ENCODE measurements around the gene ING5. TPM values are rescaled to one million over a fixed set of nuclear protein-coding genes. Genes with fewer than 3 reads are reported as not detected.

ING5 gene
- total RNA-seq, 1 experiment from 2014 or later = 45.9 TPM

- H3K4me2 ChIP-seq (ENCODE audit: low read length) = peak overlapping the region; percentile 85
- intact Hi-C loops (cut with micrococcal nuclease) = no loop called here
- H3K9me3 ChIP-seq (ENCODE audit: control insufficient read depth in 1 of 2, insufficient read depth in 1 of 2, low read depth in 1 of 2, low read length in 2 of 2) = peaks cover 0 to 3% of the 10 kb centered on the region in 2 experiments; a peak in 1 of 4 replicates
- POLR2A ChIA-PET = no interaction called here
- RAD21 ChIA-PET (ENCODE audit: low non-redundant PET in 1 of 2, low total read pairs in 2 of 2, uncharacterized antibody in 2 of 2, unreplicated experiment in 2 of 2) = no interaction called here
- DNase-seq (ENCODE audit: low read depth, low spot score) = no peak
- TF ChIP-seq SP1 (IDR thresholded peaks at IDR 0.05; ENCODE audit: low read depth) (no peak), CBX3 (IDR thresholded peaks at IDR 0.05; ENCODE audit: low read depth) (no peak), ZFX (IDR thresholded peaks at IDR 0.05) (no peak), CEBPB (IDR thresholded peaks at IDR 0.05; ENCODE audit: low read depth) (no peak), JUND (IDR thresholded peaks at IDR 0.05) (no peak), ZNF274 (IDR thresholded peaks at IDR 0.05; ENCODE audit: low read depth, low read length) (no peak), RAD21 (IDR thresholded peaks at IDR 0.05; ENCODE audit: low read depth) (no peak), SRF (IDR thresholded peaks at IDR 0.05; ENCODE audit: low read depth) (no peak)
- no peak for ATAC-seq
- no peaks in the 10 kb centered on the region for H4K20me1 ChIP-seq (ENCODE audit: insufficient read depth)
- no peaks in the 10 kb centered on the region for H3K27me3 ChIP-seq (ENCODE audit: insufficient read depth, low read length)
- no peak overlapping the region for H3K4me3 ChIP-seq (replicated peaks in 1 of 2; ENCODE audit: low read depth in 1 of 2, low read length in 2 of 2)
- TSS peak; percentile 49 for BruUV-seq (replicated peaks)
- CTCF ChIA-PET = no interaction called here
- peaks cover 13 to 28% of the 10 kb centered on the region in 2 experiments; a peak in 2 of 4 replicates for H3K4me1 ChIP-seq (ENCODE audit: control insufficient read depth in 1 of 2, insufficient read depth in 2 of 2, low read length in 2 of 2)
- H3K27ac ChIP-seq (ENCODE audit: low read depth, low read length) = no peak overlapping the region; the same call in 1 of the 2 replicates
- no peak overlapping the region for H3K9ac ChIP-seq (ENCODE audit: low read length)
- H3K79me2 ChIP-seq (ENCODE audit: insufficient read depth, low read length) = no peaks in the 10 kb centered on the region; the same call in 1 of the 2 replicates
- no peaks in the 10 kb centered on the region for H3K36me3 ChIP-seq (ENCODE audit: control insufficient read depth in 1 of 2, insufficient read depth in 2 of 2, low read length in 2 of 2)
- H3K9me2 ChIP-seq (ENCODE audit: insufficient read depth) = no peaks in the 10 kb centered on the region
- H2AFZ ChIP-seq (ENCODE audit: low read depth, low read length, poor library complexity, severe bottlenecking) = no peak overlapping the region
Measured at GRCh38 chr2:241736111-241736510, 34.3 kb downstream of the ING5 start.

- no peak overlapping the region for H2AFZ ChIP-seq (ENCODE audit: low read depth, low read length, poor library complexity, severe bottlenecking)
- no peaks in the 10 kb centered on the region for H3K36me3 ChIP-seq (ENCODE audit: control insufficient read depth in 1 of 2, insufficient read depth in 2 of 2, low read length in 2 of 2)
- DNase-seq (ENCODE audit: low read depth, low spot score) (no peak), ATAC-seq (no peak)
- no peak overlapping the region for H3K4me3 ChIP-seq (replicated peaks in 1 of 2; ENCODE audit: low read depth in 1 of 2, low read length in 2 of 2)
- H3K4me2 ChIP-seq (ENCODE audit: low read length) = no peak overlapping the region
- no peaks in the 10 kb centered on the region for H4K20me1 ChIP-seq (ENCODE audit: insufficient read depth)
- no peak overlapping the region; the same call in 1 of the 2 replicates for H3K27ac ChIP-seq (ENCODE audit: low read depth, low read length)
- H3K27me3 ChIP-seq (ENCODE audit: insufficient read depth, low read length) = no peaks in the 10 kb centered on the region
- intact Hi-C loops (cut with micrococcal nuclease) = no loop called here
- no peak for TF ChIP-seq FOSL1 (IDR thresholded peaks at IDR 0.05; ENCODE audit: low read depth)
- no peak for TF ChIP-seq ZBTB33 (IDR thresholded peaks at IDR 0.05; ENCODE audit: extremely low read depth, insufficient replicate concordance, low read length)
- no peak for TF ChIP-seq SIN3A (IDR thresholded peaks at IDR 0.05; ENCODE audit: low read depth)
- TF ChIP-seq TCF7L2 (IDR thresholded peaks at IDR 0.05; ENCODE audit: borderline replicate concordance, extremely low read depth, insufficient read depth, insufficient read length) = no peak
- TF ChIP-seq ZFX (IDR thresholded peaks at IDR 0.05) = no peak
- TF ChIP-seq EZH2phosphoT487 (IDR thresholded peaks at IDR 0.05; ENCODE audit: borderline replicate concordance) = no peak
- TF ChIP-seq CEBPB (IDR thresholded peaks at IDR 0.05; ENCODE audit: low read depth) = no peak
- TF ChIP-seq RAD21 (IDR thresholded peaks at IDR 0.05; ENCODE audit: low read depth) = no peak
- TF ChIP-seq YY1 (IDR thresholded peaks at IDR 0.05; ENCODE audit: extremely low read depth, insufficient replicate concordance, low read depth, low read length) = no peak
- no peak for TF ChIP-seq ZNF274 (IDR thresholded peaks at IDR 0.05; ENCODE audit: low read depth, low read length)
- no peak for TF ChIP-seq CTCF (IDR thresholded peaks at IDR 0.05 in 2 of 3, conservative IDR thresholded peaks at IDR 0.05 in 1 of 3; ENCODE audit: borderline replicate concordance in 1 of 3, insufficient read depth in 1 of 3, low read depth in 2 of 3, low read length in 2 of 3)
- no peak for TF ChIP-seq POLR2AphosphoS5 (IDR thresholded peaks at IDR 0.05; ENCODE audit: low read depth, low read length)
- TF ChIP-seq MAX (IDR thresholded peaks at IDR 0.05) = no peak
- H3K9me3 ChIP-seq (ENCODE audit: control insufficient read depth in 1 of 2, insufficient read depth in 1 of 2, low read depth in 1 of 2, low read length in 2 of 2) = peaks cover 0 to 2% of the 10 kb centered on the region in 2 experiments; a peak in 1 of 4 replicates
- H3K9ac ChIP-seq (ENCODE audit: low read length) = no peak overlapping the region
- ChIA-PET CTCF (no interaction called here), POLR2A (no interaction called here), RAD21 (ENCODE audit: low non-redundant PET in 1 of 2, low total read pairs in 2 of 2, uncharacterized antibody in 2 of 2, unreplicated experiment in 2 of 2) (no interaction called here)
- peaks cover 13 to 25% of the 10 kb centered on the region in 2 experiments; a peak in 2 of 4 replicates for H3K4me1 ChIP-seq (ENCODE audit: control insufficient read depth in 1 of 2, insufficient read depth in 2 of 2, low read length in 2 of 2)
- no TSS peak for BruUV-seq (replicated peaks)
- H3K79me2 ChIP-seq (ENCODE audit: insufficient read depth, low read length) = no peaks in the 10 kb centered on the region; the same call in 1 of the 2 replicates
- H3K9me2 ChIP-seq (ENCODE audit: insufficient read depth) = no peaks in the 10 kb centered on the region
Measured at GRCh38 chr2:241738040-241738686, 36.3 kb downstream of the ING5 start.
